Adrenal gland (tissue), 12 donors: ENCODE measurements around the gene USP34. TPM values are rescaled to one million over a fixed set of nuclear protein-coding genes. Genes with fewer than 3 reads are reported as not detected.

Source experiments
- DNase-seq, 7 donors: peaks; one replicate each; pipeline ENCODE4 v3.0.0-alpha.2; 2019 to 2020
- H3K27ac ChIP-seq, 5 donors: fragments of 200-600 bp; sonication (generic) in 4 of 5; 1 replicate in 3 of 5; 2 replicates in 2 of 5; pipeline versions ENCODE4 v1.5.1 to v1.8.0; 2016 to 2020; ENCODE audit warnings: mild to moderate bottlenecking in 1 of 5
- H3K27me3 ChIP-seq: fragments of 200-600 bp; 2 replicates; pipeline ENCODE4 v1.8.0; 2021
- H3K36me3 ChIP-seq, 2 donors: fragments of 200-600 bp; replicated peaks in 1 of 2; 1 replicate in 1 of 2; 2 replicates in 1 of 2; pipeline versions ENCODE4 v1.5.1 to v1.8.0; 2018 to 2022
- H3K4me1 ChIP-seq, 2 donors: fragments of 200-600 bp; replicated peaks in 1 of 2; 1 replicate in 1 of 2; 2 replicates in 1 of 2; pipeline versions ENCODE4 v1.5.1 to v1.8.0; 2018 to 2021
- H3K4me3 ChIP-seq, 4 donors: fragments of 200-600 bp; sonication (generic) in 3 of 4; one replicate each; pipeline ENCODE4 v1.5.1; 2016 to 2018
- H3K9me3 ChIP-seq, 3 donors: fragments of 200-600 bp; sonication (generic) in 1 of 3; replicated peaks in 1 of 3; 1 replicate in 2 of 3; 2 replicates in 1 of 3; pipeline versions ENCODE4 v1.5.1 to v1.8.0; 2016 to 2021
- POLR2A ChIP-seq, 2 donors: fragments of 450-650 bp; IDR thresholded peaks; one replicate each; pipeline ENCODE4 v1.6.1; 2017; ENCODE audit warnings: antibody characterized with exemption in 2 of 2, mild to moderate bottlenecking in 2 of 2, moderate library complexity in 1 of 2
- WGBS, 4 donors: extraction: QIAGEN DNeasy Blood & Tissue Kit in 2 of 4; methylation state at CpG; one replicate each; pipeline versions ENCODE4 v1.1.5 to v1.1.7; 2013 to 2017; 5-methylcytosine and 5-hydroxymethylcytosine counted together
- intact Hi-C, 2 donors: fragments of 100-400 bp; cut with DNase I; formaldehyde crosslinking; loops; one replicate each; pipeline versions ENCODE4 v1.14.1 to v1.15.0; 2022 to 2023
- polyA plus RNA-seq, 3 donors: library from polyadenylated mRNA; stranded (reverse); fragments of 200-250 nt in 2 of 3; fragments of 350-450 nt in 1 of 3; fragmentation: Illumina TruSeq in 1 of 3; extraction: RNeasy Lipid Tissue Mini Kit (QIAGEN cat#74804) in 1 of 3; gene quantifications; one replicate each; pipeline ENCODE4 v1.2.3, GENCODE V29; 2013 to 2014
- total RNA-seq, 9 donors: library from RNA; depleted of rRNA in 4 of 9; stranded (reverse); fragments of >200 nt in 4 of 9; fragments of 120-200 nt in 1 of 9; fragmentation: NEBNext Ultra II Directional in 1 of 9; extraction: Animal tissue kit (Norgen Biotek cat#: 25700) in 1 of 9; gene quantifications; one replicate each; pipeline versions ENCODE4 v1.1.0 to v1.2.4, GENCODE V29; 2013 to 2023
- TF ChIP-seq, protein P1 (sequence below), 6 experiments: fragments of 450-650 bp in 4 of 6; fragments of 200-600 bp in 2 of 6; sonication (generic) in 1 of 6; IDR thresholded peaks; 1 replicate in 5 of 6; 2 replicates in 1 of 6; pipeline versions ENCODE4 v1.5.1 to v1.8.0; 2016 to 2021; ENCODE audit warnings: antibody characterized with exemption in 6 of 6, mild to moderate bottlenecking in 2 of 6, moderate library complexity in 1 of 6
- donor health status: healthy with polysubstance abuse.
- donor health status: Bipolar disorder and iron deficiency.
- donor health status: DM: yes; HTN: yes; CAD: no.
- donor health status: DM: no; HTN: no; CAD: no.
- donor health status: DM: no; HTN: no; CAD: no.
- donor health status: DM: yes; HTN: yes; CAD: no.

Gene USP34
- total and polyA plus RNA-seq, 12 donors: 78.1 to 163 (median 99.2) TPM

DNA sequence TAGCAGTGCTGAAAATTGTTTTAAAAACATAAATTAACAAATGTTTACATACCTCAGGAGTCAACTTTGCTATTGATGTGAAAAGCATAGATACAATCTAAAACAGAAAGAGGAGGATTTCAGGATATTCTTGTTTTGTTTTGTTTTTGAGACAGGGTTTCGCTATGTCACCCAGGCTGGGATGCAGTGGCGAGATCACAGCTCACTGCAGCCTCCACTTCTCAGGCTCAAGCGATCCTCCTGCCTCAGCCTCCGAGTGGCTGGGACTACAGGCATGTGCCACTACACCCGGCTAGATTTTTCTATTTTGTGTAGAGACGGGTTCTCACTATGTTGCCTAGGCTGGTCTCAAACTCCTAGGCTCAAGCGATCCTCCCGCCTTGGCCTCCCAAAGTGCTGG, 248.3 kb downstream of the USP34 start:
- no peaks in the 10 kb centered on the region for H3K4me1 ChIP-seq
- intact Hi-C loops: no loop called here
- H3K27ac ChIP-seq: no peak overlapping the region
- H3K27me3 ChIP-seq: no peaks in the 10 kb centered on the region
- H3K9me3 ChIP-seq: no peaks in the 10 kb centered on the region
- peaks cover 0 to 53% of the 10 kb centered on the region in 2 donors for H3K36me3 ChIP-seq
- no peak for TF ChIP-seq POLR2A (IDR thresholded peaks at IDR 0.05)
- TF ChIP-seq, protein P1, sequence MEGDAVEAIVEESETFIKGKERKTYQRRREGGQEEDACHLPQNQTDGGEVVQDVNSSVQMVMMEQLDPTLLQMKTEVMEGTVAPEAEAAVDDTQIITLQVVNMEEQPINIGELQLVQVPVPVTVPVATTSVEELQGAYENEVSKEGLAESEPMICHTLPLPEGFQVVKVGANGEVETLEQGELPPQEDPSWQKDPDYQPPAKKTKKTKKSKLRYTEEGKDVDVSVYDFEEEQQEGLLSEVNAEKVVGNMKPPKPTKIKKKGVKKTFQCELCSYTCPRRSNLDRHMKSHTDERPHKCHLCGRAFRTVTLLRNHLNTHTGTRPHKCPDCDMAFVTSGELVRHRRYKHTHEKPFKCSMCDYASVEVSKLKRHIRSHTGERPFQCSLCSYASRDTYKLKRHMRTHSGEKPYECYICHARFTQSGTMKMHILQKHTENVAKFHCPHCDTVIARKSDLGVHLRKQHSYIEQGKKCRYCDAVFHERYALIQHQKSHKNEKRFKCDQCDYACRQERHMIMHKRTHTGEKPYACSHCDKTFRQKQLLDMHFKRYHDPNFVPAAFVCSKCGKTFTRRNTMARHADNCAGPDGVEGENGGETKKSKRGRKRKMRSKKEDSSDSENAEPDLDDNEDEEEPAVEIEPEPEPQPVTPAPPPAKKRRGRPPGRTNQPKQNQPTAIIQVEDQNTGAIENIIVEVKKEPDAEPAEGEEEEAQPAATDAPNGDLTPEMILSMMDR (IDR thresholded peaks at IDR 0.05): no peak
- no peak overlapping the region for H3K4me3 ChIP-seq
- DNase-seq: no peak
- WGBS, 4 donors: 95 to 99% (median 98%) methylated on average over 6 to 8 of the region's 8 CpGs

DNA sequence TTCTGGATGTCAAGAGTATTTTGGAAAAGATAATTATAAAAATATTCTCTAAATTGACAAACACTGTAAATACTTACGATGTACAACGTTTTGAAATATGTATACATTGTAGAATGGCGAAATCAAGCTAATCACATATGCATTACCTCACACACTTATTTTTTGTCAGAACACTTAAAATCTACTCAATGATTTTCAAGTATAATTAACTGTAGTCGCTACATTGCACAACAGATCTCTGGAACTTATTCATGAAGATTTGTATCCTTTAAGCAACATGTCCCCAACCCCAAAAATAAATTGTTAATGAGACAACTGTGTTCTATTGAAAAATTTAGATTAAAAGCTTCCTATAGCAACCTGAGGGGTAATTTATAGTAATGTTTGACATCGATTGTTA, 249.1 kb downstream of the USP34 start:
- no peak for TF ChIP-seq POLR2A (IDR thresholded peaks at IDR 0.05)
- TF ChIP-seq, protein P1 (IDR thresholded peaks at IDR 0.05): no peak
- H3K4me1 ChIP-seq: no peaks in the 10 kb centered on the region
- no peak for DNase-seq
- 95 to 96% (median 96%) methylated on average over 5 of the region's 5 CpGs for WGBS, 4 donors
- H3K4me3 ChIP-seq: no peak overlapping the region
- no peak overlapping the region for H3K27ac ChIP-seq
- intact Hi-C loops: no loop called here
- no peaks in the 10 kb centered on the region for H3K27me3 ChIP-seq
- H3K36me3 ChIP-seq: peaks cover 0 to 47% of the 10 kb centered on the region in 2 donors
- H3K9me3 ChIP-seq: no peaks in the 10 kb centered on the region

DNA sequence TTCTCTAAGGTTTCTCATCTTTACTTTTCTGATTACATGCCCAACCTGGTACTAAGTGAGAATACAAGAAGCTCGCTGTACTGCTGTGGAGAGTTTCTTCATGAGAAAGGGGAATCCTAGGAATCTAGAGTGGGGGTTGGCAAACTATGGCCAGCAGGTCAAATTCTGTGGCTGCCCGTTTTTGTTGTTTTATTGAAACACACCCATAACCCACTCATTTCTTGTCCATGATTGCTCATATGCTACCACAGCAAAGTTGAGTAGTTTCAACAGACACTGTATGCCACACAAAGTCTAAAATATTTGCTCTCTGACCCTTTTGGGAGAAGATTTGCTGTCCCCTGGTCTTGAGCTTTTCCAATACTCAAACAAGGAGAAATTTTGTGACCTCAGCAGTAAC, 250.1 kb downstream of the USP34 start:
- H3K4me1 ChIP-seq: no peaks in the 10 kb centered on the region
- no peaks in the 10 kb centered on the region for H3K27me3 ChIP-seq
- intact Hi-C loops: no loop called here
- 72 to 91% (median 79%) methylated on average over 2 of the region's 2 CpGs for WGBS, 4 donors
- no peak overlapping the region for H3K27ac ChIP-seq
- peaks cover 0 to 37% of the 10 kb centered on the region in 2 donors for H3K36me3 ChIP-seq
- H3K9me3 ChIP-seq: no peaks in the 10 kb centered on the region
- no peak for TF ChIP-seq POLR2A (IDR thresholded peaks at IDR 0.05)
- TF ChIP-seq, protein P1 (IDR thresholded peaks at IDR 0.05): no peak
- no peak for DNase-seq
- H3K4me3 ChIP-seq: no peak overlapping the region

DNA sequence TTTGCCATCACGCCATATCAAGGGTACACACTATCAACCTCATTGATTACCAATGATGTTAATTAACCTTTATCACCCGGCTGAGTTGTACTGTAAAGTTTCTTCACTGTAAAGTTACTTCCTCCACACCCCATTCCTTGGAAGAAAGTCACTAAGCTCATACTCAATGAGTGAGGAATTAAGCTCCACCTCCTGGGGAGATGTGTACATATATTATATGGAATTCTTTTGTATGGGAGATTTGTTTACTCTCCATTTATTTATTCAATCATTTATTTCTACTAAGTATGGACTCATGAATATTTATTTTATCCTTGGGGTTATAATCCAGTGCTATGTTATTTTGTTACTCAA, 252.1 kb downstream of the USP34 start:
- Histone ChIP-seq H3K27me3 (no peaks in the 10 kb centered on the region), H3K9me3 (no peaks in the 10 kb centered on the region), H3K36me3 (peaks cover 0 to 33% of the 10 kb centered on the region in 2 donors), H3K4me3 (no peak overlapping the region), H3K27ac (no peak overlapping the region), H3K4me1 (no peaks in the 10 kb centered on the region)
- TF ChIP-seq, protein P1 (IDR thresholded peaks at IDR 0.05): no peak
- intact Hi-C loops: no loop called here
- 90 to 100% (median 96%) methylated on average over 2 of the region's 2 CpGs for WGBS, 4 donors
- no peak for DNase-seq
